ENCODE results near the gene AVL9. TPM values are rescaled to one million over a fixed set of nuclear protein-coding genes. Genes with fewer than 3 reads are reported as not detected.
A peak's percentile ranks its signal among the peaks of the same experiment; 100 is the strongest.

The AVL9 gene
- polyA plus RNA-seq, 2 of the 4 experiments (the other 2 are of a cell fraction): 24.0 to 36.1 TPM

DNA sequence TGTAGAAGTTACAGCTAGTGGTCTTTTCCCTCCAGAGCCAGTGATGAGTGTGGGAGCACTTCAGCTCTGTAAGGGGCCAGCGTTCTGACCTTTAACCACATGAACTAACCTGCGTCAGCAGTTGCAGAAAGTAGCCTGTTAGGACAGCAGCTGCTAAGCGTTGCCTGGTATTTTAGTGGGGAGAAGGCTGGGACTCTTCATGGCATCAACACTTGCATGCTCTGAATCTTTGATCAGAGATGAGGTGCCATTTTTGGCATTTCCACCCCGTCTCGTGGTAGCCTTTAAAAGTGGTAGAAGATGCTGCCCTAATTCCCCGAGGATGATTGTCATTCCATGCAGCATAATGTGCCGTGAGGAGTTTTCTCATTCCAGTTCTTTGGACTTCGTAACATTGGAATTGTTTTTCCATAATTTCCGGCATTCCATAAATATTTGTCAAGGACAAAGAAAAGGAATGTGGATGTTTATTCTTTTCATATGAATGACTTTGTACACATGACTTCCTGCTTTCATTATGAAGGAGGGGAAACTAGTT, 92.2 kb downstream of the AVL9 start (continued):
- peak; percentile 73; the same call in 1 of the 2 replicates for TF ChIP-seq RFX5 (IDR thresholded peaks at IDR 0.05)
- TF ChIP-seq, protein P1, sequence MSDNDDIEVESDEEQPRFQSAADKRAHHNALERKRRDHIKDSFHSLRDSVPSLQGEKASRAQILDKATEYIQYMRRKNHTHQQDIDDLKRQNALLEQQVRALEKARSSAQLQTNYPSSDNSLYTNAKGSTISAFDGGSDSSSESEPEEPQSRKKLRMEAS (IDR thresholded peaks at IDR 0.05): peak; percentile 82
- peak; percentile 72 for TF ChIP-seq JUNB (IDR thresholded peaks at IDR 0.05)
- peak; percentile 79 for TF ChIP-seq MAFK (IDR thresholded peaks at IDR 0.05; ENCODE audit: partially characterized antibody)
- no peak for TF ChIP-seq MYC (IDR thresholded peaks at IDR 0.05; ENCODE audit: borderline replicate concordance, low read length)
- TF ChIP-seq FOSB (CRISPR knock-in tag; IDR thresholded peaks at IDR 0.05): no peak
- TF ChIP-seq FOSL2 (IDR thresholded peaks at IDR 0.05): peak; percentile 59
- TF ChIP-seq FOSL2 (CRISPR knock-in tag; IDR thresholded peaks at IDR 0.05): peak; percentile 63
- TF ChIP-seq HDAC2 (IDR thresholded peaks at IDR 0.05): no peak
- TF ChIP-seq CHD2 (IDR thresholded peaks at IDR 0.05; ENCODE audit: low read length, partially characterized antibody): no peak
- no peak for TF ChIP-seq CHD4 (IDR thresholded peaks at IDR 0.05; ENCODE audit: borderline replicate concordance)
- TF ChIP-seq EP300 (IDR thresholded peaks at IDR 0.05): peak; percentile 93 to 97; a peak in 4 of 5 replicates
- TF ChIP-seq FOXS1 (CRISPR knock-in tag; IDR thresholded peaks at IDR 0.05): peak; percentile 66; the same call in 1 of the 2 replicates
- TF ChIP-seq CBX8 (IDR thresholded peaks at IDR 0.05): no peak

- Histone ChIP-seq H3K4me2 (peak overlapping the region; percentile 82), H3K27ac (peak overlapping the region; percentile 96 to 98), H3K9me3 (no peaks in the 10 kb centered on the region), H3K4me1 (peaks cover 56% of the 10 kb centered on the region), H3K4me3 (no peak overlapping the region)
- FAIRE-seq (no peak), ATAC-seq (no peak), DNase-seq (ENCODE audit: low read depth in 1 of 2, low spot score in 1 of 2) (peak in 1 of 2 experiments; percentile 35)
- no peak for TF ChIP-seq CBX8 (IDR thresholded peaks at IDR 0.05)
- TF ChIP-seq, protein P2, sequence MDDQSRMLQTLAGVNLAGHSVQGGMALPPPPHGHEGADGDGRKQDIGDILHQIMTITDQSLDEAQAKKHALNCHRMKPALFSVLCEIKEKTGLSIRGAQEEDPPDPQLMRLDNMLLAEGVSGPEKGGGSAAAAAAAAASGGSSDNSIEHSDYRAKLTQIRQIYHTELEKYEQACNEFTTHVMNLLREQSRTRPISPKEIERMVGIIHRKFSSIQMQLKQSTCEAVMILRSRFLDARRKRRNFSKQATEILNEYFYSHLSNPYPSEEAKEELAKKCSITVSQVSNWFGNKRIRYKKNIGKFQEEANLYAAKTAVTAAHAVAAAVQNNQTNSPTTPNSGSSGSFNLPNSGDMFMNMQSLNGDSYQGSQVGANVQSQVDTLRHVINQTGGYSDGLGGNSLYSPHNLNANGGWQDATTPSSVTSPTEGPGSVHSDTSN (IDR thresholded peaks at IDR 0.05): no peak
- no peak for TF ChIP-seq PHF8 (IDR thresholded peaks at IDR 0.05; ENCODE audit: borderline replicate concordance, low read depth)
- TF ChIP-seq NFE2L2 (conservative IDR thresholded peaks at IDR 0.05; ENCODE audit: low read length): no peak
- TF ChIP-seq FOSL2 (IDR thresholded peaks at IDR 0.05): no peak
- TF ChIP-seq FOSL2 (CRISPR knock-in tag; IDR thresholded peaks at IDR 0.05): peak; percentile 47; the same call in 1 of the 2 replicates
- 0 out of 2 replicates have a peak, but pooled peaks have one; percentile 32 for TF ChIP-seq HEYL (CRISPR knock-in tag; IDR thresholded peaks at IDR 0.05)
- WGBS (ENCODE audit: missing lambda C conversion rate): 20% methylated on average over 2 of the region's 2 CpGs
- POLR2A ChIA-PET: no interaction called here
- CTCF ChIA-PET: interaction anchor here (0.9 to 2.3 kb wide), 4 partner anchors 21 to 97 kb away, joined by 3 to 10 read pairs (median 4); no protein-coding TSS in a partner anchor
Measured at GRCh38 chr7:32588657-32589056, 93.4 kb downstream of the AVL9 start.

DNA sequence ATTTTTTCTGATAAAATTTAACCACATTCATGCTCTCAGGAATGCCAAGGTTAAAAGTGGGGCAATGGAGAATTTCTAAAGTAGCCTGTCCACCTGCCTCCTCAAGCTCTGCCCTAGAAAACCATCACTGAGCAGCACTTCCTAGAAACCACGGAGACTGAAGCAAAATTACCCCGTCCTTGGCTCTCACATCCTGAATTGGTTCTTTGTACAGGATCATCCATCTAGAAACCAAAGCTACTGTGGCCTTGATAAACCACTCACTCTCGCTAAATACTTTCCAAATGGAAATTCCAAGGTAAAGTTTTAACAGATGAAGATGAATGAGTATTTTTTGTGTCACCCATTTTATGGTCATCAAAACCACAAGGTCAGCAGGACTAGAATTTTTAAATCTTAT, 96.6 kb downstream of the AVL9 start:
- CTCF ChIA-PET: interaction anchor here (1.0 kb wide), 1 partner anchor 26 kb away, joined by 3 read pairs; no protein-coding TSS in a partner anchor
- 90% methylated on average over 3 of the region's 3 CpGs for WGBS (ENCODE audit: missing lambda C conversion rate)
- POLR2A ChIA-PET: no interaction called here
- Histone ChIP-seq H3K4me1 (peaks cover 27% of the 10 kb centered on the region), H3K27ac (peak overlapping the region in 1 of 2 experiments; percentile 98; a peak in 3 of 6 replicates), H3K4me3 (no peak overlapping the region), H3K4me2 (no peak overlapping the region), H3K9me3 (no peaks in the 10 kb centered on the region)
- ATAC-seq (no peak), FAIRE-seq (no peak), DNase-seq (ENCODE audit: low read depth in 1 of 2, low spot score in 1 of 2) (no peak)
- TF ChIP-seq MAFK (IDR thresholded peaks at IDR 0.05; ENCODE audit: partially characterized antibody) (no peak), JUN (IDR thresholded peaks at IDR 0.05) (no peak), ZFP36 (IDR thresholded peaks at IDR 0.05; ENCODE audit: borderline replicate concordance, partially characterized antibody) (no peak), ZNF302 (CRISPR knock-in tag; IDR thresholded peaks at IDR 0.05) (no peak), EP300 (IDR thresholded peaks at IDR 0.05) (no peak), ELK1 (IDR thresholded peaks at IDR 0.05; ENCODE audit: low read depth, low read length) (no peak), NFE2L2 (conservative IDR thresholded peaks at IDR 0.05; ENCODE audit: low read length) (no peak), RNF2 (IDR thresholded peaks at IDR 0.05; ENCODE audit: borderline replicate concordance, low read depth) (no peak), RCOR1 (IDR thresholded peaks at IDR 0.05; ENCODE audit: low read depth, low read length) (no peak), ESRRA (IDR thresholded peaks at IDR 0.05; ENCODE audit: borderline replicate concordance, low read length) (no peak), KDM5A (IDR thresholded peaks at IDR 0.05) (no peak), FOSL2 (IDR thresholded peaks at IDR 0.05) (no peak), FOSL2 (CRISPR knock-in tag; IDR thresholded peaks at IDR 0.05) (no peak), TP53 (CRISPR knock-in tag; IDR thresholded peaks at IDR 0.05) (no peak), CEBPB (IDR thresholded peaks at IDR 0.05) (no peak), CHD2 (IDR thresholded peaks at IDR 0.05; ENCODE audit: low read length, partially characterized antibody) (no peak), JUNB (IDR thresholded peaks at IDR 0.05) (no peak), HES2 (IDR thresholded peaks at IDR 0.05) (no peak), MAZ (IDR thresholded peaks at IDR 0.05; ENCODE audit: borderline replicate concordance, low read depth, low read length) (no peak), HOXA7 (CRISPR knock-in tag; IDR thresholded peaks at IDR 0.05) (no peak), CHD4 (IDR thresholded peaks at IDR 0.05; ENCODE audit: borderline replicate concordance) (no peak)

Data from A549 (cell line).